AG04449 (cell line): ENCODE results near the gene ZFHX3.

ENCODE experiments used
- CTCF ChIA-PET: fragments of 350-600 bp; formaldehyde crosslinking; extraction: SDS; loops from one replicate; lab custom pipeline; 2021; ENCODE audit warnings: antibody characterized with exemption; lab: Yijun Ruan, JAX
- POLR2A ChIA-PET: fragments of 400-600, 350-600 bp; formaldehyde crosslinking; extraction: SDS; loops from one replicate; lab custom pipeline; 2020; ENCODE audit warnings: antibody characterized with exemption, inconsistent platforms; lab: Yijun Ruan, JAX
- DNase-seq: peaks from one replicate; pipeline ENCODE4 v3.0.0-alpha.2; 2010; ENCODE audit warnings: low read depth, low spot score
- H3K4me3 ChIP-seq: 2 replicates; pipeline ENCODE4 v1.5.1; 2011; ENCODE audit warnings: low read depth, mild to moderate bottlenecking, control low read depth, low read length
- TF ChIP-seq, protein P1 (sequence below): IDR thresholded peaks from one replicate; pipeline ENCODE4 v1.5.1; 2011; ENCODE audit warnings: mild to moderate bottlenecking, moderate library complexity, low read length, control low read depth, inconsistent platforms; ENCODE audit not compliant: insufficient read depth; ENCODE audit errors: missing control alignments

ZFHX3 gene

DNA sequence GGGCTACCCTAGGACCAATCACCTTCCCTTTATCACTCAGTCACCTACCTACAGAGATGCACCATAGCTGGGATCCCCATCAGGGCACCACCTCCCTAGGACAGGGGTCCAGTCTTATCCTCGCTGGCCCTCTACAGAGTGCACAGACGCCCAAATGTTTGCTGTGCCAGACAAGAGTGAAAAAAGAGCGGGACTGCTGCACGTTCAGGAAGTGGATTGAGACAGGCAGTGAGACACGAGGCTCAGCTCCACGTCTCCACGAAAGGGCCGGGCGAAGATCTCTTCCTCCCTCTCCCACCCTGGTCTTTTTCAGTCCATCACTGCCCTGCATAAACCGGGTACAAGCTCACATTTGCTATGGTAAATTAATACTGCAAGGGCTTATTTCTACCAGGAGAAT lies 95.5 kb downstream of the ZFHX3 start:
- DNase-seq: no peak
- ChIA-PET CTCF (interaction anchor here (0.9 to 3.5 kb wide), 5 partner anchors 9 to 452 kb away, joined by 3 to 17 read pairs (median 4); no protein-coding TSS in a partner anchor), POLR2A (interaction anchor here (0.7 to 1.0 kb wide), 3 partner anchors 11 to 250 kb away, joined by 3 to 4 read pairs (median 3); no protein-coding TSS in a partner anchor)
- TF ChIP-seq, protein P1, sequence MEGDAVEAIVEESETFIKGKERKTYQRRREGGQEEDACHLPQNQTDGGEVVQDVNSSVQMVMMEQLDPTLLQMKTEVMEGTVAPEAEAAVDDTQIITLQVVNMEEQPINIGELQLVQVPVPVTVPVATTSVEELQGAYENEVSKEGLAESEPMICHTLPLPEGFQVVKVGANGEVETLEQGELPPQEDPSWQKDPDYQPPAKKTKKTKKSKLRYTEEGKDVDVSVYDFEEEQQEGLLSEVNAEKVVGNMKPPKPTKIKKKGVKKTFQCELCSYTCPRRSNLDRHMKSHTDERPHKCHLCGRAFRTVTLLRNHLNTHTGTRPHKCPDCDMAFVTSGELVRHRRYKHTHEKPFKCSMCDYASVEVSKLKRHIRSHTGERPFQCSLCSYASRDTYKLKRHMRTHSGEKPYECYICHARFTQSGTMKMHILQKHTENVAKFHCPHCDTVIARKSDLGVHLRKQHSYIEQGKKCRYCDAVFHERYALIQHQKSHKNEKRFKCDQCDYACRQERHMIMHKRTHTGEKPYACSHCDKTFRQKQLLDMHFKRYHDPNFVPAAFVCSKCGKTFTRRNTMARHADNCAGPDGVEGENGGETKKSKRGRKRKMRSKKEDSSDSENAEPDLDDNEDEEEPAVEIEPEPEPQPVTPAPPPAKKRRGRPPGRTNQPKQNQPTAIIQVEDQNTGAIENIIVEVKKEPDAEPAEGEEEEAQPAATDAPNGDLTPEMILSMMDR: no peak
- peak overlapping the region; percentile 9; the same call in 1 of the 2 replicates for H3K4me3 ChIP-seq

DNA sequence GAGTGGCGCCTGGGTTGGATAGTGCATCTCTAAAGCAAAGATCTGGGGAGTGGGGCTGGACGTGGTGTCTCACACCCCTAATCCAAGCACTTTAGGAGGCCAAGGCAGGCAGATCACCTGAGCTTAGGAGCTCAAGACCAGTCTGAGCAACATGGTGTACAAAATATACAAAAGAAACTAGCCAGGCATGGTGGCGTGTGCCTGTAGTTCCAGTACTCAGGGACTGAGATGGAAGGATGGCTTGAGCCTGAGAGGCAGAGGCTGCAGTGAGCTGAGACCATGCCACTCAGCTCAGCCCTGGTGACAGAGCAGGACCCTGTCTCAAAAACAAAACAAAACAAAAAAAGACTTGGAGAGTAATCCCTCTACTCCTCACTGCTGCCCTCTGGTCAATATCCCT lies 96.0 kb downstream of the ZFHX3 start:
- H3K4me3 ChIP-seq: no peak overlapping the region
- DNase-seq: no peak
- TF ChIP-seq, protein P1: no peak
- POLR2A ChIA-PET: interaction anchor here (0.7 kb wide), 1 partner anchor 219 kb away, joined by 3 read pairs; no protein-coding TSS in a partner anchor
- CTCF ChIA-PET: interaction anchor here (0.9 to 3.5 kb wide), 5 partner anchors 8 to 451 kb away, joined by 3 to 17 read pairs (median 4); no protein-coding TSS in a partner anchor

DNA sequence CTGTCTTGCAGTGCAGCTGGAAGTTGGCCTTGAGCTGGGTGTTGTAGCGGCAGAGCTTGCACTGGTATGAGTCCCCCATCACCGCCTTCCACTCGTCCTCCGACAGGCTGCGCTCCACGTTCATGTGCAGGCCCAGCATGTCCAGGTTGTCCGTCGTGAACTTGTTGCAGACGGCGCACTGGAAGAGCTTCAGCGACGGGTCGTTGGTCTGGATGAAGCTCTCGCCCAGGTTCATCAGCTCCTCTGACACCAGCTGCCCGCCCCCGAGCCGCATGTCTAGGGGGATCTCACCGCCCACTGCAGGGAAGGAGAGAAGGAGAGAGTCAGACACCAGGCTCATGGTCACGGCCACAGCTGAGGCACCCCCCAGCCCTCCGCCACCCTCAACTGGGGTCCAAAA lies 97.3 kb downstream of the ZFHX3 start:
- ChIA-PET POLR2A (no interaction called here), CTCF (interaction anchor here (0.8 to 1.7 kb wide), 3 partner anchors 12 to 450 kb away, joined by 3 to 4 read pairs (median 3); no protein-coding TSS in a partner anchor)
- TF ChIP-seq, protein P1: no peak
- DNase-seq: no peak
- no peak overlapping the region for H3K4me3 ChIP-seq

DNA sequence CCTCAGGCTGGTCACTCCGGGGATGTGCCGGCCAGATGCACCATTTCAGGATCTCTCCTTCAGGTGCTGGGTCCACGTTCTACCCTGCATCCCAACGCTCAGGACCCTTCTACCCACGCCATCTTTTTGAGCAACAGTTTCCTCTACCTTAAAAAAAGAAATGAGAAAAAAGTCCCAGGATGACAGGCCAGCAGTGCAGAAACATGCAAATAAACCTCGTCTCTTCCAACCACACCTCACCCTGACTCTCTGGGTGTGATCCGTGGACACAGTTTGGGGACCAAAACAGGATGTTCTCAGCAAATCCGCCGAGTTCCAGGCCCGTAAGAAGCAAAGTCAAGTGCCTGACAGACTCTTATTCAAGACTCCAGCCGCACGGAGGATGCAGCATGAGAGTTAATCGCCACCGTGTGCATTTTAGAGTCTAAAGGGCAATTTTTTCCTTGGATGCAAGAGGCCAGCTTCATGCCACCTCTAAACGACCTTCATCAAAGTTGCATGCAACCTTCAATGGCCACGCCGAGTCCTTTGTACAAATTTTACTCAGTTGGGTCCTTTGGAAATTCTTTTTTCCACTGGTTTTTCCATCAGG lies 99.6 kb downstream of the ZFHX3 start:
- H3K4me3 ChIP-seq: no peak overlapping the region
- DNase-seq: no peak
- ChIA-PET POLR2A (no interaction called here), CTCF (interaction anchor here (1.1 kb wide), 1 partner anchor 9 kb away, joined by 3 read pairs; no protein-coding TSS in a partner anchor)
- TF ChIP-seq, protein P1: no peak

DNA sequence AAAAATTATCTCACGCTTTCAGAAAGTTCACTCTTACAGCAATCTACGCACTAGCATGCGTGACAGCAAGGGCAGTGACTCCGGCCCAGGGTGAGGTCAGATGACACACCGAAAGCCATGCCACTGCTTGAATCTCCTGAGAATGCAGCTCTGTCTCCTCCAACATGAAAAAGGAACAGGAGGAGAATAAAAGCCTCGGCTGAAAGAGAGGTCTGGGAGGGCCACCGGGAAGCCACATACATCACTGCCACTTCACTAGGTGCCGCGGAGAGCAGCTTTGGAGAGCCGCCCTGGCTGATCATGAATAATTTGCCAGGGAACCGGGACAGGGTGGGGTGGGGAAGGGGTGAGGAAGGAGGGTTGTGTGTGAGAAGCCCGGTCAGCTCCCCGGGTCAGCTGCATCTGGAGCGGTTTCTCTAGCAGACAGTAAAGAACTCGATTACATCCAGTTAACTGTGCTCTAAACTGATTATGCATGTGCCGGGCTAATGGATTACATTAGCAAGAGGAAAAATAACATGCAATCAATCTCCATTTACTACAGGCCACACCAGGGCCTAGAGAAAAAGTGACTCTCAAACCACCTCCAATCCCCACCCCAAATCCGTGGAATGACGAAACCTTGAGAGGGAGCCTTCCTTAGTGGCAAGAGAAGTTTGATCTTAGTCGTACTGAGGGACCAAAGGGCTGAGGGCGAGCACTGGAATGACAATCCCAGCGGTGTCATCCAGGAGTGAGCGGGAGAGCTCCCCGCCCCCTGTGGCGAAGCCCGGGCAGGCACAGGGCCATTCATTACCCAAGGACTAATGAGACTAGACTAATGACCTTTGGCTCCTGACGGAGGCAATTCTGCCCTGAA lies 100.3 kb downstream of the ZFHX3 start:
- CTCF ChIA-PET: no interaction called here

More for the DNA sequence above, 100.3 kb downstream of the ZFHX3 start:
- H3K4me3 ChIP-seq: no peak overlapping the region
- POLR2A ChIA-PET: no interaction called here
- TF ChIP-seq, protein P1: no peak
- no peak for DNase-seq
